Cerebellar nuclear complex (tissue), 1 donor: ENCODE results near the gene EXOC6B.

Experiments
- DNase-seq, 2 experiments: peaks; one replicate each; lab custom pipeline; 2025; lab: John Stamatoyannopoulos, UW

Gene EXOC6B

GRCh38 chr2:72788756-72789155, 37.1 kb downstream of the EXOC6B start:
- no peak for DNase-seq

- no peak for DNase-seq
These were observed 40.3 kb downstream of the EXOC6B start for GRCh38 chr2:72785517-72785916.

GRCh38 chr2:72782520-72782919, 43.3 kb downstream of the EXOC6B start:
- DNase-seq = no peak

- no peak for DNase-seq
These were observed 44.4 kb downstream of the EXOC6B start for GRCh38 chr2:72781480-72781879.

- no peak for DNase-seq
These were observed 45.4 kb downstream of the EXOC6B start for GRCh38 chr2:72780477-72780876.

- DNase-seq = no peak
These were observed 46.3 kb downstream of the EXOC6B start for GRCh38 chr2:72779495-72779894.

- DNase-seq = no peak
These were observed 47.4 kb downstream of the EXOC6B start for GRCh38 chr2:72778410-72778809.

- peak in 1 of 2 experiments; percentile 71 for DNase-seq
These were observed 54.9 kb downstream of the EXOC6B start for GRCh38 chr2:72770879-72771461.

- no peak for DNase-seq
These were observed 59.7 kb downstream of the EXOC6B start for GRCh38 chr2:72765997-72766609.

GRCh38 chr2:72762276-72762675, 63.6 kb downstream of the EXOC6B start:
- DNase-seq = no peak

GRCh38 chr2:72759755-72760154, 66.1 kb downstream of the EXOC6B start:
- DNase-seq = no peak

GRCh38 chr2:72757177-72757775, 68.6 kb downstream of the EXOC6B start:
- DNase-seq = no peak

- no peak for DNase-seq
These were observed 70.0 kb downstream of the EXOC6B start for GRCh38 chr2:72755647-72756423.

GRCh38 chr2:72754628-72755320, 71.1 kb downstream of the EXOC6B start:
- no peak for DNase-seq

- no peak for DNase-seq
These were observed 74.7 kb downstream of the EXOC6B start for GRCh38 chr2:72750977-72751639.

GRCh38 chr2:72750466-72750865, 75.4 kb downstream of the EXOC6B start:
- no peak for DNase-seq

- no peak for DNase-seq
These were observed 78.5 kb downstream of the EXOC6B start for GRCh38 chr2:72747344-72747743.

- DNase-seq = peak in 1 of 2 experiments; percentile 7
These were observed 80.0 kb downstream of the EXOC6B start for GRCh38 chr2:72745679-72746368.

GRCh38 chr2:72744049-72744448, 81.8 kb downstream of the EXOC6B start:
- no peak for DNase-seq

GRCh38 chr2:72743481-72743880, 82.4 kb downstream of the EXOC6B start:
- no peak for DNase-seq

- no peak for DNase-seq
These were observed 87.7 kb downstream of the EXOC6B start for GRCh38 chr2:72738096-72738495.
